BJ (cell line): ENCODE results near the gene RAD51B. TPM values are rescaled to one million over a fixed set of nuclear protein-coding genes. Genes with fewer than 3 reads are reported as not detected.

Experiments used
- CTCF ChIA-PET: fragments of 350-600 bp; formaldehyde crosslinking; extraction: SDS; loops from one replicate; lab custom pipeline; 2021; ENCODE audit warnings: antibody characterized with exemption, inconsistent platforms; lab: Yijun Ruan, JAX
- POLR2A ChIA-PET: fragments of 300-600 bp; sonication (Branson Sonifier 250); formaldehyde crosslinking; extraction: SDS; loops from one replicate; lab custom pipeline; 2021; ENCODE audit warnings: antibody characterized with exemption; lab: Charles Lee
- DNase-seq: peaks from one replicate; pipeline ENCODE4 v3.0.0-alpha.2; 2011; ENCODE audit warnings: low read depth
- H3K27me3 ChIP-seq: 2 replicates; pipeline ENCODE4 v1.6.0; 2011; ENCODE audit warnings: low read length; ENCODE audit not compliant: control insufficient read depth, insufficient read depth
- H3K36me3 ChIP-seq: 2 replicates; pipeline ENCODE4 v1.5.1; 2011; ENCODE audit warnings: low read length; ENCODE audit not compliant: control insufficient read depth, insufficient read depth
- H3K4me3 ChIP-seq: 2 replicates; pipeline ENCODE4 v1.5.1; 2011; ENCODE audit warnings: low read depth, mild to moderate bottlenecking, control low read depth, low read length
- polyA plus RNA-seq: library from polyadenylated mRNA; depleted of rRNA; stranded (reverse); fragments of >200 nt; gene quantifications from 2 replicates; pipeline ENCODE4 v1.2.3, GENCODE V29; 2011
- TF ChIP-seq, protein P1 (sequence below): IDR thresholded peaks from 2 replicates; pipeline ENCODE4 v1.5.1; 2011; ENCODE audit warnings: low read depth, mild to moderate bottlenecking, control low read depth, inconsistent platforms, low read length, moderate library complexity; ENCODE audit not compliant: insufficient read depth

The RAD51B gene
- polyA plus RNA-seq, 1 experiment, result 5.6 TPM

- ChIA-PET CTCF (interaction anchor here (1.4 kb wide), 1 partner anchor 11 kb away, joined by 5 read pairs; no protein-coding TSS in a partner anchor), POLR2A (no interaction called here)
- TF ChIP-seq, protein P1, sequence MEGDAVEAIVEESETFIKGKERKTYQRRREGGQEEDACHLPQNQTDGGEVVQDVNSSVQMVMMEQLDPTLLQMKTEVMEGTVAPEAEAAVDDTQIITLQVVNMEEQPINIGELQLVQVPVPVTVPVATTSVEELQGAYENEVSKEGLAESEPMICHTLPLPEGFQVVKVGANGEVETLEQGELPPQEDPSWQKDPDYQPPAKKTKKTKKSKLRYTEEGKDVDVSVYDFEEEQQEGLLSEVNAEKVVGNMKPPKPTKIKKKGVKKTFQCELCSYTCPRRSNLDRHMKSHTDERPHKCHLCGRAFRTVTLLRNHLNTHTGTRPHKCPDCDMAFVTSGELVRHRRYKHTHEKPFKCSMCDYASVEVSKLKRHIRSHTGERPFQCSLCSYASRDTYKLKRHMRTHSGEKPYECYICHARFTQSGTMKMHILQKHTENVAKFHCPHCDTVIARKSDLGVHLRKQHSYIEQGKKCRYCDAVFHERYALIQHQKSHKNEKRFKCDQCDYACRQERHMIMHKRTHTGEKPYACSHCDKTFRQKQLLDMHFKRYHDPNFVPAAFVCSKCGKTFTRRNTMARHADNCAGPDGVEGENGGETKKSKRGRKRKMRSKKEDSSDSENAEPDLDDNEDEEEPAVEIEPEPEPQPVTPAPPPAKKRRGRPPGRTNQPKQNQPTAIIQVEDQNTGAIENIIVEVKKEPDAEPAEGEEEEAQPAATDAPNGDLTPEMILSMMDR, result no peak
- no peaks in the 10 kb centered on the region for H3K27me3 ChIP-seq
- H3K36me3 ChIP-seq, result no peaks in the 10 kb centered on the region
- no peak overlapping the region for H3K4me3 ChIP-seq
- no peak for DNase-seq
Measured at GRCh38 chr14:68337279-68337678, 517.7 kb downstream of the RAD51B start.

DNA sequence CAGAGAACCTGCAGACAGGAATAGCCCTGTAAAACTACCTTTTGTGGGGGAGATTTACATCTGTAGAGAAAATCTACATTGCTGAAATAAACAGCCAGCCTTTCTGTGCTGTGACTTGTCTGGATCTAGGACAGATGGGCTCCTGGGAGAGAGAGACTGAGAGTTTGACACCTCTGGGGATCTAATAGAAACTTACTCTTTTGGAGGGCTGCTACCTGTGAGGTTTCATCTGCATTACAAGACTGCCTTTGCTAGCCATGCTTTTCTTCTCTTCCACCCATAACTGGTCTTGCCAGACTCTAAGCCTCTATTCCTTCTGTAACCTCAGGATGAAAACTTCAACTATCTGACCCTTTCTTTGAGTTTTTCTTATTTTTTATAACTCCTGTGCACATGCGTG is 520.7 kb downstream of the RAD51B start:
- H3K36me3 ChIP-seq, result no peaks in the 10 kb centered on the region
- H3K27me3 ChIP-seq, result no peaks in the 10 kb centered on the region
- TF ChIP-seq, protein P1, result no peak
- ChIA-PET POLR2A (no interaction called here), CTCF (no interaction called here)
- no peak overlapping the region for H3K4me3 ChIP-seq
- no peak for DNase-seq

- CTCF ChIA-PET, result no interaction called here
- POLR2A ChIA-PET, result no interaction called here
Measured at GRCh38 chr14:68341411-68342212, 522.0 kb downstream of the RAD51B start.

DNA sequence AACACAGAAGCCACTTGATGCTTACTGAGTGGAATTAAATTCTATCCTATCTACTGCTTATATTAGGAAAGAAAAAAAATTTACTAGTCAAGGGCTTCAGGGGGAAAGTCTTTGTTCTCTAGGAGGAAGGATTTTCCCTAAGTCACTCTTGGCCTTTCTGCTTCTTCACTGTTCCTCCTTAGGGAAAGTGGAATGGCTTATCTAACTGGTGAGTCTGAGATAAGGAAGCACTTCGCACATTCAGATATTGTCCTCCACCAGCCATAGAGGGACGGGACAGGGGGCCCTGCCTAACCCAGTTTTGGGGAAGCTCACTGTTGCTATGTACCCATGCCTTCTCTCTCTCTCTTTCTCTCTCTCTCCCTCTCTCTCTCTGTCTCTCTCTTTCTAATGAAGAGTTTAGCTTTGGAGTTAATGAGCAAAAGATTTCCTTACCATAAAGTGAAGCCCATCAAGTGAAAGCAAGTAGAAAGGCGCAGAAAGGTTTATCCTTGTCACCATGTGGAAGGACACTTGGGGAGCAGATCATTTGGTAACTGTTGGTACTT is 522.7 kb downstream of the RAD51B start:
- POLR2A ChIA-PET, result no interaction called here
- H3K4me3 ChIP-seq, result no peak overlapping the region
- H3K36me3 ChIP-seq, result no peaks in the 10 kb centered on the region
- no peak for DNase-seq
- CTCF ChIA-PET, result no interaction called here
- TF ChIP-seq, protein P1, result no peak
- H3K27me3 ChIP-seq, result no peaks in the 10 kb centered on the region

More at GRCh38 chr14:68341411-68342212, 522.0 kb downstream of the RAD51B start:
- no peaks in the 10 kb centered on the region for H3K36me3 ChIP-seq
- no peaks in the 10 kb centered on the region for H3K27me3 ChIP-seq
- H3K4me3 ChIP-seq, result no peak overlapping the region
- TF ChIP-seq, protein P1, result no peak
- no peak for DNase-seq

- no peak for DNase-seq
- TF ChIP-seq, protein P1, result no peak
- ChIA-PET POLR2A (no interaction called here), CTCF (interaction anchor here (1.0 kb wide), 1 partner anchor 12 kb away, joined by 6 read pairs; no protein-coding TSS in a partner anchor)
- Histone ChIP-seq H3K27me3 (no peaks in the 10 kb centered on the region), H3K4me3 (no peak overlapping the region), H3K36me3 (no peaks in the 10 kb centered on the region)
Measured at GRCh38 chr14:68343534-68344118, 524.0 kb downstream of the RAD51B start.
